Measurements from ENCODE around the gene MAML2.

MAML2 gene

DNA sequence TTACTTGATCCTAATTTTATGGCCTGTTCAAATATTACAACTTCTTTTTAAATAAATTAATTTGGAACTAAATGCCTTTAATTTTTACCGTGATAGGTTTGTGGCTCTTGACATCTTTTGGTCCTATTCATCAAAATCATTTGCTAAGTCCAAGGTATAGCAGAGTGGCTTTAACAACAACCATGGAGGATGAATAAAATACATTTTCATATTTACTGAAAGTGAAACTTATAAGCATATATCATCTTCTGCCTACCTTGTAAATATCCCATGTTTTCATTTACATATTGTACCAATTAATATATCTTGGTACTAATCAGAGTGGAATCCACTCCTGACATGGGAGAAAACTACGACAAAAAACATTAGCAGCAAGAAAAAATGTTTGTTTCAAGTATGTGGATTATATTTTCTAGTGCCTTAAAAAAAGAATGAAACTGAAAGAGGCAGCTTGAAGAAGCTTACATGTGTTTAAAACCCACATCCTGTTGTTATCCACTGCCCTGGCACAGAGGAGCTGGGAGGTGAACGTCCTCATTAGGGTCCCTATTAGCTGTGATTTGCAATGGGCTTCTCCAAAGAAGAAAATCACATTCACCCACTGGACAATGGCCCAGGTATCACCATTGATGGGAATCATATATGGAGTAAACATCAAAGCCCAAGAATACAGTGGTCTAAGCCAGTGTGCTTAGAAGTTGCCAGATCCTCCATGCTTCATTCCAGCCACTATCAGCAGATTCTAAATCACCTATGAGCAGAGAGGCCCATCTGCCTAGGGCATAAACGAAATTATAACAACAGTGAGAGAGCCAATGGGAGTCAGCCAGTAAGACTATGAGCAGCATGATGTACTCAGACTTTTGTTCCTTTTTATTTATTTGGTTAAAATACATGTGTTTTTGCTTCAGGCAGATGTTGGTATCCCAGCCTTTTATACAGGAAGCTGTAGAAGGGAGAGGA is 84.7 kb downstream of the MAML2 start:
- TF ChIP-seq ZFX (IDR thresholded peaks at IDR 0.05): no peak
- TF ChIP-seq, protein P1, sequence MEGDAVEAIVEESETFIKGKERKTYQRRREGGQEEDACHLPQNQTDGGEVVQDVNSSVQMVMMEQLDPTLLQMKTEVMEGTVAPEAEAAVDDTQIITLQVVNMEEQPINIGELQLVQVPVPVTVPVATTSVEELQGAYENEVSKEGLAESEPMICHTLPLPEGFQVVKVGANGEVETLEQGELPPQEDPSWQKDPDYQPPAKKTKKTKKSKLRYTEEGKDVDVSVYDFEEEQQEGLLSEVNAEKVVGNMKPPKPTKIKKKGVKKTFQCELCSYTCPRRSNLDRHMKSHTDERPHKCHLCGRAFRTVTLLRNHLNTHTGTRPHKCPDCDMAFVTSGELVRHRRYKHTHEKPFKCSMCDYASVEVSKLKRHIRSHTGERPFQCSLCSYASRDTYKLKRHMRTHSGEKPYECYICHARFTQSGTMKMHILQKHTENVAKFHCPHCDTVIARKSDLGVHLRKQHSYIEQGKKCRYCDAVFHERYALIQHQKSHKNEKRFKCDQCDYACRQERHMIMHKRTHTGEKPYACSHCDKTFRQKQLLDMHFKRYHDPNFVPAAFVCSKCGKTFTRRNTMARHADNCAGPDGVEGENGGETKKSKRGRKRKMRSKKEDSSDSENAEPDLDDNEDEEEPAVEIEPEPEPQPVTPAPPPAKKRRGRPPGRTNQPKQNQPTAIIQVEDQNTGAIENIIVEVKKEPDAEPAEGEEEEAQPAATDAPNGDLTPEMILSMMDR (conservative IDR thresholded peaks at IDR 0.05): no peak
- H3K27ac ChIP-seq: no peak overlapping the region

DNA sequence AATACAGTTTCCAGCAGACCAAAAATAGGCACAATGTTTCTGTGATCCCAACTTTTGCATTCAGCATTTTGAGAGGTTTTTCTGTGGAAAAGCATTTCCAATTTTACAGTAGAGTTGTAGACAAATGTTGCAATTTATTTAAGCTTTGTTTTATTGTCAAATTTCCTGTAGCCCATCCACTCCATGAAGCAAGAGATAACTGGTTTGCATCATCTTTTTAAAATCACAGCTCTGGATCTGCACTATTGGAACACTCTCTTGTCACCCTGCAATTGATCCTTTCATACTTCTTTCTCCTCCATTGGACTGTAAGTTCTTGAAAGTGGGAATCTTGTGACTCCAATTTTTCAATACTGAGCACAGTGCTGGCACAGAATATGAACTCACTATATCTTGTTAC is 86.0 kb downstream of the MAML2 start:
- TF ChIP-seq ZFX (IDR thresholded peaks at IDR 0.05): no peak
- TF ChIP-seq, protein P1 (conservative IDR thresholded peaks at IDR 0.05): no peak
- H3K27ac ChIP-seq: no peak overlapping the region

GRCh38 chr11:96256215-96257011 is 86.6 kb downstream of the MAML2 start:
- no peak overlapping the region for H3K27ac ChIP-seq
- TF ChIP-seq, protein P1 (conservative IDR thresholded peaks at IDR 0.05): no peak
- no peak for TF ChIP-seq ZFX (IDR thresholded peaks at IDR 0.05)

GRCh38 chr11:96254854-96255253 is 88.1 kb downstream of the MAML2 start:
- no peak overlapping the region for H3K27ac ChIP-seq
- no peak for TF ChIP-seq ZFX (IDR thresholded peaks at IDR 0.05)
- TF ChIP-seq, protein P1 (conservative IDR thresholded peaks at IDR 0.05): no peak

DNA sequence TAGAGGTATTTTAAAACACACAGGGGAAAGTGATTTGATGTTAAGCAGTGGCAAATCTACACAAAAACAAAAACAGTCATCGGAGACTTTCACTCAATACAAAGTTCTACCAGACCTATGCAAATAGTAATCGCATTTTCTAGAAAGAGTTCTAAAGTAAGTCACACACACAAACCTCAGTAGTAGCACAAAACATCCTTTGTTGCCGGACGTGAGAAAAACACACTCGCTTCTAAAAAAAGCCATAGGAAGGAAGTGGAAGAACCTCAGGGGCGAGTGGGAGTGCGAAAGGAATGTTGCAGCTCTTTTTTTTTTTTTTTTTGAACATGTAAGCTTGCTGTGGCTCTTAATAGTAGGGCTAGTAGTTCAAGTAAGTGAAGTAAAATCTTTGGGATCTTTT is 88.9 kb downstream of the MAML2 start:
- H3K27ac ChIP-seq: no peak overlapping the region
- TF ChIP-seq, protein P1 (conservative IDR thresholded peaks at IDR 0.05): no peak

DNA sequence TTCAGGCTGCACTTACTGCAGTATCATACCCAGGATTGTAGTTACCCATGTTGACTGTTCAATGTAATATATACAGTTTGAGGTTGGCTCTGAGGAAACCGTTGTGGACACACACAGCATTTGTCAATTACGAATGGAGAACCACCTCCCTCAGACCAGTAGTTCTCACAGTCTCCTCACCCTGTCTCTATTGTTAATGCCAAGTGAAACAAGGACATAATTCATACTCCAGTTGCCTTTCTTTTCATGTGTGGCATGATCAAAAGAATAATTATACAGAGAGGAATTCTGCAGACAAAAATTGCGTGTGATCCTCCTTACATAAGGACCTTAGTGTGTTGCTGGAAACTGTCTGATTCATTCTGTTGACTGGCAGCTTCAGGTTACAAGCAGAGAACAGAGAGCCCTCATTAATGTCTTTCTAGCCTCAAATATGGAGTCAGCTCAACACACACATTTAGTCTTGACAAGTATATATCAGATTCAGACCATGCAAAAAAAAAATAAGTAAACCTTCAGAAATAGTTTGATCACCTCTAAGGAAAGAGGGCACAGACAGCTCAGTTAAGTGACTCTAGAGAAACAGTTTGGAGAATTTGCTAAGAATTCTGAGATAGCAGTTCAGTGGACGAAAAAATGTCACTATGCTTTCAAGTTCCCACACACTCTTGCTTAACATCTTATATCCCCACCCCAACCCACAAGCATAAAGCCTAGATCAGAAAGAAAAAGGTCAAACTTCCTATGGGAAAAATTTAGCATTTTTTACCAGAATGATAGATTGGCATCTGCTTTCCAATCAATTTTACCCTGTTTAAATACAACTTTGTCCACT is 96.1 kb downstream of the MAML2 start:
- no peak overlapping the region for H3K27ac ChIP-seq
- no peak for TF ChIP-seq ZFX (IDR thresholded peaks at IDR 0.05)
- TF ChIP-seq, protein P1 (conservative IDR thresholded peaks at IDR 0.05): no peak

Measured in C4-2B (cell line).